Neutrophil (primary cell): Measurements from ENCODE around the gene GPATCH4.
"Not testable (repeated sequence)": the region's sequence is repeated elsewhere in the genome, so short reads cannot be mapped to it uniquely, and the experiment has no call there.

Source experiments
- H3K27ac ChIP-seq: fragments of 200-600 bp; sonication (generic); 2 replicates; pipeline ENCODE4 v1.5.1; 2016; ENCODE audit warnings: mild to moderate bottlenecking, moderate library complexity
- H3K27me3 ChIP-seq: fragments of 200-600 bp; sonication (generic); 2 replicates; pipeline ENCODE4 v1.6.0; 2016; ENCODE audit warnings: mild to moderate bottlenecking
- H3K36me3 ChIP-seq: fragments of 200-600 bp; sonication (generic); 2 replicates; pipeline ENCODE4 v1.5.1; 2017
- H3K4me1 ChIP-seq, 2 experiments: fragments of 200-600 bp in 1 of 2; sonication (generic) in 1 of 2; 1 replicate in 1 of 2; 2 replicates in 1 of 2; pipeline versions ENCODE4 v1.5.1 to v1.6.1; 2013 to 2016; ENCODE audit warnings: low read depth in 1 of 2, low read length in 1 of 2, mild to moderate bottlenecking in 1 of 2, moderate library complexity in 1 of 2; ENCODE audit not compliant: control insufficient read depth in 1 of 2, insufficient read depth in 1 of 2
- H3K4me3 ChIP-seq, 2 experiments: fragments of 200-600 bp in 1 of 2; sonication (generic) in 1 of 2; 1 replicate in 1 of 2; 2 replicates in 1 of 2; pipeline ENCODE4 v1.5.1; 2013 to 2016; ENCODE audit warnings: low read depth in 1 of 2, low read length in 1 of 2, mild to moderate bottlenecking in 1 of 2, moderate library complexity in 1 of 2
- H3K9me3 ChIP-seq: fragments of 200-600 bp; sonication (generic); 2 replicates; pipeline ENCODE4 v1.5.1; 2016
- CTCF ChIP-seq: fragments of 200-600 bp; sonication (generic); IDR thresholded peaks from 2 replicates; pipeline ENCODE4 v1.5.1; 2016; ENCODE audit warnings: antibody characterized with exemption

The GPATCH4 gene

GRCh38 chr1:156589546-156589945 lies 11.7 kb downstream of the GPATCH4 start:
- TF ChIP-seq CTCF = no peak
- Histone ChIP-seq H3K36me3 (no peaks in the 10 kb centered on the region), H3K27me3 (no peaks in the 10 kb centered on the region), H3K27ac (no peak overlapping the region), H3K4me3 (no peak overlapping the region), H3K4me1 (peaks cover 11 to 12% of the 10 kb centered on the region in 2 experiments), H3K9me3 (no peaks in the 10 kb centered on the region)

DNA sequence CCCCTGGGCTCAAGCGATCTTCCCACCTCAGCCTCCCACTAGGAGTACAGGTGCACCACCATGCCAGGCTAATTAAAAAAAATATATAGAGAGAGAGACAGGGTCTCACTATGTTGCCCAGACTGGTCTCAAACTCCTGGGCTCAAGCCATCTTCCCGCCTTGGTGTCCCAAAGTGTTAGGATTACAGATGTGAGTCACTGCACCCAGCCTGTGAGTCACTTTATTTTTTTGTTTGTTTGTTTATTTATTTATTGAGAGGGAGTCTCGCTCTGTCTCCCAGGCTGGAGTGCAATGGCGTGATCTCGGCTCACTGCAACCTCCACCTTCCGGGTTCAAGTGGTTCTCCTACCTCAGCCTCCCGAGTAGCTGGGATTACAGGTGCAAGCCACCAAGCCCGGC lies 13.4 kb downstream of the GPATCH4 start:
- not testable (repeated sequence) for H3K27ac ChIP-seq, H3K4me3 ChIP-seq, H3K27me3 ChIP-seq, H3K9me3 ChIP-seq, H3K36me3 ChIP-seq
- H3K4me1 ChIP-seq = peaks cover 11 to 12% of the 10 kb centered on the region in 2 experiments

DNA sequence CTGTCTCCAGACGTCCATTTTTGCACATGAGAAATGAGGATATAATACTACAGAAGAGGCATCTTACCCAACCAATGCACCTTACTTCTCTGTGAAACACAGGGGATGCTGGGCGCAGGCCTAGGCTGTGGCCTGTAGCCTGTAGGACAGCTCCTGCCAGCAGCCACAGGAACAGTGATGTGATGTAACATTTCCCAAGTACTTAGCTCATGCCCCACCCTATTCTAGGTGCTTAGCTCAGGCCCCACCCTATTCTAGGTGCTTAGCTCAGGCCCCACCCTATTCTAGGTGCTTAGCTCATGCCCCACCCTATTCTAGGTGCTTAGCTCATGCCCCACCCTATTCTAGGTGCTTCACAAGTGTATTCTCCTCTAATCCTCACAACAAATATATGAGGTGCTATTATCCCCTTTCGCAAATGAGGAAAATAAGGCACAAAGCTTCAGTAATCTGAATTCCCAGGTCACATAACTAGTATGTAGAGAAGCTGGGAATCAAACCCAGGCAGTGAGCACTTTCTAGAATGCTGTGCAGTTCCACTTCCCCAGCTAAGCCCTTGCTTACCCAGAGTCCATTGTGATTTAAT lies 14.3 kb downstream of the GPATCH4 start:
- H3K27ac ChIP-seq = no peak overlapping the region
- TF ChIP-seq CTCF = no peak
- H3K36me3 ChIP-seq = no peaks in the 10 kb centered on the region
- H3K4me1 ChIP-seq = peaks cover 8% of the 10 kb centered on the region in 2 experiments
- no peaks in the 10 kb centered on the region for H3K27me3 ChIP-seq
- H3K4me3 ChIP-seq = no peak overlapping the region
- H3K9me3 ChIP-seq = no peaks in the 10 kb centered on the region

- Histone ChIP-seq H3K9me3 (no peaks in the 10 kb centered on the region), H3K4me1 (peaks cover 4 to 5% of the 10 kb centered on the region in 2 experiments), H3K4me3 (no peak overlapping the region), H3K36me3 (no peaks in the 10 kb centered on the region), H3K27me3 (no peaks in the 10 kb centered on the region), H3K27ac (no peak overlapping the region)
- TF ChIP-seq CTCF = no peak
Measured at GRCh38 chr1:156586323-156586722, 15.0 kb downstream of the GPATCH4 start.

- no peak for TF ChIP-seq CTCF
- Histone ChIP-seq H3K9me3 (no peaks in the 10 kb centered on the region), H3K27me3 (no peaks in the 10 kb centered on the region)
Measured at GRCh38 chr1:156584813-156585212, 16.5 kb downstream of the GPATCH4 start.

GRCh38 chr1:156583821-156584622 lies 17.3 kb downstream of the GPATCH4 start:
- Histone ChIP-seq H3K9me3 (no peaks in the 10 kb centered on the region), H3K27me3 (no peaks in the 10 kb centered on the region), H3K27ac (no peak overlapping the region), H3K36me3 (no peaks in the 10 kb centered on the region), H3K4me3 (no peak overlapping the region), H3K4me1 (no peaks in the 10 kb centered on the region)
- peak; percentile 85 for TF ChIP-seq CTCF

More at GRCh38 chr1:156584813-156585212, 16.5 kb downstream of the GPATCH4 start:
- Histone ChIP-seq H3K4me3 (no peak overlapping the region), H3K36me3 (no peaks in the 10 kb centered on the region), H3K27ac (no peak overlapping the region), H3K4me1 (no peaks in the 10 kb centered on the region)
